ENCODE data around the gene KDM4C. TPM values are rescaled to one million over a fixed set of nuclear protein-coding genes. Genes with fewer than 3 reads are reported as not detected.

The KDM4C gene
- total and polyA plus RNA-seq, 2 donors (not counting 1 experiment from before 2014, with no cell fraction given): 13.0 to 39.0 TPM

- Histone ChIP-seq H3K27ac (ENCODE audit: insufficient read depth, low read length) (no peak overlapping the region), H4K20me1 (ENCODE audit: control insufficient read depth, extremely low read depth, insufficient read depth, low read length) (no peaks in the 10 kb centered on the region), H3K36me3 (ENCODE audit: control insufficient read depth, insufficient read depth, low read length) (no peaks in the 10 kb centered on the region), H3K27me3 (ENCODE audit: control insufficient read depth, insufficient read depth, low read length) (no peaks in the 10 kb centered on the region), H3K4me1 (ENCODE audit: control insufficient read depth, extremely low read depth, insufficient read depth, low read length) (no peaks in the 10 kb centered on the region), H3K4me3 (replicated peaks in 1 of 4; ENCODE audit: control extremely low read depth in 1 of 4, insufficient read depth in 1 of 4, low read depth in 3 of 4, low read length in 4 of 4) (no peak overlapping the region), H3K4me2 (ENCODE audit: extremely low read depth, insufficient read depth, low read length) (no peak overlapping the region), H3K9me3 (ENCODE audit: control insufficient read depth, insufficient read depth, low read depth, low read length) (no peaks in the 10 kb centered on the region), H3K79me2 (ENCODE audit: control insufficient read depth, insufficient read depth, low read length) (no peaks in the 10 kb centered on the region), H2AFZ (ENCODE audit: low read length) (no peak overlapping the region), H3K9ac (ENCODE audit: insufficient read depth, low read length) (no peak overlapping the region)
- no peak for TF ChIP-seq EZH2 (IDR thresholded peaks at IDR 0.05; ENCODE audit: low read length, missing control alignments)
- TF ChIP-seq, protein P1, sequence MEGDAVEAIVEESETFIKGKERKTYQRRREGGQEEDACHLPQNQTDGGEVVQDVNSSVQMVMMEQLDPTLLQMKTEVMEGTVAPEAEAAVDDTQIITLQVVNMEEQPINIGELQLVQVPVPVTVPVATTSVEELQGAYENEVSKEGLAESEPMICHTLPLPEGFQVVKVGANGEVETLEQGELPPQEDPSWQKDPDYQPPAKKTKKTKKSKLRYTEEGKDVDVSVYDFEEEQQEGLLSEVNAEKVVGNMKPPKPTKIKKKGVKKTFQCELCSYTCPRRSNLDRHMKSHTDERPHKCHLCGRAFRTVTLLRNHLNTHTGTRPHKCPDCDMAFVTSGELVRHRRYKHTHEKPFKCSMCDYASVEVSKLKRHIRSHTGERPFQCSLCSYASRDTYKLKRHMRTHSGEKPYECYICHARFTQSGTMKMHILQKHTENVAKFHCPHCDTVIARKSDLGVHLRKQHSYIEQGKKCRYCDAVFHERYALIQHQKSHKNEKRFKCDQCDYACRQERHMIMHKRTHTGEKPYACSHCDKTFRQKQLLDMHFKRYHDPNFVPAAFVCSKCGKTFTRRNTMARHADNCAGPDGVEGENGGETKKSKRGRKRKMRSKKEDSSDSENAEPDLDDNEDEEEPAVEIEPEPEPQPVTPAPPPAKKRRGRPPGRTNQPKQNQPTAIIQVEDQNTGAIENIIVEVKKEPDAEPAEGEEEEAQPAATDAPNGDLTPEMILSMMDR (conservative IDR thresholded peaks at IDR 0.05 in 1 of 2, IDR thresholded peaks at IDR 0.05 in 1 of 2; ENCODE audit: low read depth in 1 of 2, low read length in 2 of 2): no peak
- DNase-seq (ENCODE audit: low read depth in 2 of 2): no peak
These were observed 336.8 kb downstream of the KDM4C start for GRCh38 chr9:7094576-7094975.

DNA sequence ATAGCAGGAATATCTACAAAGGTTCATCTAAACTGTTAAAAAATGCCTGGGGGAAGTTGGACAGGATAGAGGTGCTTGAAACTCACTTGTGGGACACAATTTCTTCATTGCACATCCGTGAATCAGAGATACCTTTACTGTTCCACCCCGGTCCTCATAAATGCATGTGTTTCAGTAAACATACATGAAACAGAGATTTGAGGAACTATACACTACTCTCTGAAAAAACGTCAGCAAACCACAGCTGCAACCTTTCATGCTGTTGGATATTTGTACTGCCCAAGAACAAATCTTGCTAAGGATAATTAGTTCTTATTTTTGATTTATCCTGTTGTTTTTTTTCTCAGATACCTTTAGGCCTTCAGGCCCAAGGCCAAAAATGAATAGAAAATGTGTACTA lies 337.3 kb downstream of the KDM4C start:
- Histone ChIP-seq H3K27ac (ENCODE audit: insufficient read depth, low read length) (no peak overlapping the region), H3K9me3 (ENCODE audit: control insufficient read depth, insufficient read depth, low read depth, low read length) (no peaks in the 10 kb centered on the region), H3K9ac (ENCODE audit: insufficient read depth, low read length) (no peak overlapping the region), H4K20me1 (ENCODE audit: control insufficient read depth, extremely low read depth, insufficient read depth, low read length) (no peaks in the 10 kb centered on the region), H2AFZ (ENCODE audit: low read length) (no peak overlapping the region), H3K4me3 (replicated peaks in 1 of 4; ENCODE audit: control extremely low read depth in 1 of 4, insufficient read depth in 1 of 4, low read depth in 3 of 4, low read length in 4 of 4) (no peak overlapping the region), H3K4me2 (ENCODE audit: extremely low read depth, insufficient read depth, low read length) (no peak overlapping the region), H3K4me1 (ENCODE audit: control insufficient read depth, extremely low read depth, insufficient read depth, low read length) (no peaks in the 10 kb centered on the region), H3K27me3 (ENCODE audit: control insufficient read depth, insufficient read depth, low read length) (no peaks in the 10 kb centered on the region), H3K79me2 (ENCODE audit: control insufficient read depth, insufficient read depth, low read length) (no peaks in the 10 kb centered on the region), H3K36me3 (ENCODE audit: control insufficient read depth, insufficient read depth, low read length) (no peaks in the 10 kb centered on the region)
- no peak for DNase-seq (ENCODE audit: low read depth in 2 of 2)
- no peak for TF ChIP-seq EZH2 (IDR thresholded peaks at IDR 0.05; ENCODE audit: low read length, missing control alignments)
- TF ChIP-seq, protein P1 (conservative IDR thresholded peaks at IDR 0.05 in 1 of 2, IDR thresholded peaks at IDR 0.05 in 1 of 2; ENCODE audit: low read depth in 1 of 2, low read length in 2 of 2): no peak

DNA sequence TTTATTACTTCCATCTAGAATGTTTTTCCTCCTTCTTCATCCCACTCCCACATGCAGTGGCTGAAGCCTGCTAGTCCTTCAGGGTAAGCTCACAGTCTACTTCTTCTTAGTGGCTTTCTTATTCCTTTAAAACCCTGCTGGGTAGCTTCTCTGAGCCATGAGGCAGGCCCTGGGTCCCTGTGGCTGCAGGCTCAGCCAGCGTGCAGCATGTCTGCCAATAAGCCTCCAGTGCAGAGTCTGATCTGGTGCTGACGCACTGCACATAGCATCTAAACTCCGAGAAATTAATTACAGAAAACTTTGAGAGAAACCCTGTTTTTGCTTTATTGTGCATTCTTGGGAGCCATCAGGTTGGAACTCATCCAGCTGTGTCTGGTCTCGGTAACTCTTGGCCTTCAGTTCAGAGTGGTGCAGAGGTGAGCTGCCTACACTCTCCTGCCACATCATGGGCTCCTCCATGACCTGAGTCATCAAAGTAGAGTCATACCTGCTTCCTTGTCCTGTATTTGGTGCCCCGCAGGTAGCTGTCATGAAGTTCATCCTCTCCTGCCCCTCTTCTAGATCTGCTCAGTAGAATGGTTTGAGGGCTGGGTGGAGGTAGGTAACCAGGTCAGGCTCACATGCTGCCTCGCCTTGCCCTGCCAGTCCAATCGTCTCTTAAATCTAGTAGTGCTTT lies 339.4 kb downstream of the KDM4C start:
- Histone ChIP-seq H3K27me3 (ENCODE audit: control insufficient read depth, insufficient read depth, low read length) (no peaks in the 10 kb centered on the region), H3K36me3 (ENCODE audit: control insufficient read depth, insufficient read depth, low read length) (no peaks in the 10 kb centered on the region), H3K9me3 (ENCODE audit: control insufficient read depth, insufficient read depth, low read depth, low read length) (no peaks in the 10 kb centered on the region), H3K27ac (ENCODE audit: insufficient read depth, low read length) (no peak overlapping the region), H2AFZ (ENCODE audit: low read length) (no peak overlapping the region), H3K4me2 (ENCODE audit: extremely low read depth, insufficient read depth, low read length) (no peak overlapping the region), H3K79me2 (ENCODE audit: control insufficient read depth, insufficient read depth, low read length) (no peaks in the 10 kb centered on the region), H3K4me1 (ENCODE audit: control insufficient read depth, extremely low read depth, insufficient read depth, low read length) (no peaks in the 10 kb centered on the region), H3K4me3 (replicated peaks in 1 of 4; ENCODE audit: control extremely low read depth in 1 of 4, insufficient read depth in 1 of 4, low read depth in 3 of 4, low read length in 4 of 4) (no peak overlapping the region), H4K20me1 (ENCODE audit: control insufficient read depth, extremely low read depth, insufficient read depth, low read length) (no peaks in the 10 kb centered on the region), H3K9ac (ENCODE audit: insufficient read depth, low read length) (no peak overlapping the region)
- no peak for TF ChIP-seq EZH2 (IDR thresholded peaks at IDR 0.05; ENCODE audit: low read length, missing control alignments)
- TF ChIP-seq, protein P1 (conservative IDR thresholded peaks at IDR 0.05 in 1 of 2, IDR thresholded peaks at IDR 0.05 in 1 of 2; ENCODE audit: low read depth in 1 of 2, low read length in 2 of 2): no peak
- no peak for DNase-seq (ENCODE audit: low read depth in 2 of 2)
